ENCODE data around the gene NR3C2. TPM values are rescaled to one million over a fixed set of nuclear protein-coding genes. Genes with fewer than 3 reads are reported as not detected.

NR3C2 gene
- polyA plus RNA-seq, 1 donor from 2014 or later, result 0.06 TPM

- Histone ChIP-seq H3K9me2 (ENCODE audit: insufficient read depth, low read length) (no peaks in the 10 kb centered on the region), H3K27me3 (ENCODE audit: insufficient read depth, low read depth, low read length) (no peaks in the 10 kb centered on the region), H3K4me3 (ENCODE audit: low read length) (no peak overlapping the region), H3K9me3 (ENCODE audit: low read length) (no peaks in the 10 kb centered on the region), H3K36me3 (ENCODE audit: insufficient read depth, low read length) (no peaks in the 10 kb centered on the region), H3K79me2 (replicated peaks; ENCODE audit: insufficient read depth, low read length) (no peaks in the 10 kb centered on the region), H3K9ac (ENCODE audit: low read length) (no peak overlapping the region), H3F3A (ENCODE audit: insufficient read depth, low read length, poor library complexity, severe bottlenecking) (no peaks in the 10 kb centered on the region), H3K27ac (ENCODE audit: low read length) (no peak overlapping the region), H4K20me1 (ENCODE audit: insufficient read depth) (no peaks in the 10 kb centered on the region), H2AFZ (ENCODE audit: low read depth, low read length) (no peak overlapping the region), H3K4me2 (ENCODE audit: low read length) (no peak overlapping the region)
- no peak for TF ChIP-seq TAF1 (IDR thresholded peaks at IDR 0.05; ENCODE audit: low read depth)
- no peak for TF ChIP-seq EP300 (conservative IDR thresholded peaks at IDR 0.05; ENCODE audit: poor library complexity, severe bottlenecking)
- TF ChIP-seq RAD21 (conservative IDR thresholded peaks at IDR 0.05), result no peak
- no peak for TF ChIP-seq POLR2AphosphoS5 (IDR thresholded peaks at IDR 0.05)
- TF ChIP-seq EZH2 (IDR thresholded peaks at IDR 0.05; ENCODE audit: borderline replicate concordance, insufficient read depth, low read length, poor library complexity, severe bottlenecking), result no peak
- no peak for TF ChIP-seq SMC3 (conservative IDR thresholded peaks at IDR 0.05; ENCODE audit: poor library complexity)
- no peak for TF ChIP-seq MXI1 (conservative IDR thresholded peaks at IDR 0.05; ENCODE audit: poor library complexity, severe bottlenecking)
- no peak for TF ChIP-seq CTCF (IDR thresholded peaks at IDR 0.05; ENCODE audit: poor library complexity, severe bottlenecking)
- no peak for TF ChIP-seq REST (IDR thresholded peaks at IDR 0.05; ENCODE audit: borderline replicate concordance)
Measured at GRCh38 chr4:148145475-148145874, 296.7 kb downstream of the NR3C2 start.

GRCh38 chr4:148143174-148143573 lies 299.0 kb downstream of the NR3C2 start:
- H3F3A ChIP-seq (ENCODE audit: insufficient read depth, low read length, poor library complexity, severe bottlenecking), result no peaks in the 10 kb centered on the region
- no peak overlapping the region for H3K9ac ChIP-seq (ENCODE audit: low read length)
- H3K27ac ChIP-seq (ENCODE audit: low read length), result no peak overlapping the region
- H3K36me3 ChIP-seq (ENCODE audit: insufficient read depth, low read length), result no peaks in the 10 kb centered on the region
- H3K4me3 ChIP-seq (ENCODE audit: low read length), result no peak overlapping the region
- H3K9me2 ChIP-seq (ENCODE audit: insufficient read depth, low read length), result no peaks in the 10 kb centered on the region
- no peaks in the 10 kb centered on the region for H3K27me3 ChIP-seq (ENCODE audit: insufficient read depth, low read depth, low read length)
- H4K20me1 ChIP-seq (ENCODE audit: insufficient read depth), result no peaks in the 10 kb centered on the region
- TF ChIP-seq TAF1 (IDR thresholded peaks at IDR 0.05; ENCODE audit: low read depth) (no peak), RAD21 (conservative IDR thresholded peaks at IDR 0.05) (no peak), POLR2AphosphoS5 (IDR thresholded peaks at IDR 0.05) (no peak), SMC3 (conservative IDR thresholded peaks at IDR 0.05; ENCODE audit: poor library complexity) (no peak), REST (IDR thresholded peaks at IDR 0.05; ENCODE audit: borderline replicate concordance) (no peak), CTCF (IDR thresholded peaks at IDR 0.05; ENCODE audit: poor library complexity, severe bottlenecking) (no peak), EP300 (conservative IDR thresholded peaks at IDR 0.05; ENCODE audit: poor library complexity, severe bottlenecking) (no peak), MXI1 (conservative IDR thresholded peaks at IDR 0.05; ENCODE audit: poor library complexity, severe bottlenecking) (no peak), EZH2 (IDR thresholded peaks at IDR 0.05; ENCODE audit: borderline replicate concordance, insufficient read depth, low read length, poor library complexity, severe bottlenecking) (no peak)
- no peak overlapping the region for H2AFZ ChIP-seq (ENCODE audit: low read depth, low read length)
- H3K9me3 ChIP-seq (ENCODE audit: low read length), result no peaks in the 10 kb centered on the region
- H3K4me2 ChIP-seq (ENCODE audit: low read length), result no peak overlapping the region
- H3K79me2 ChIP-seq (replicated peaks; ENCODE audit: insufficient read depth, low read length), result no peaks in the 10 kb centered on the region

Data from neural cell (in vitro differentiated cells).